ENCODE measurements around the gene MYO16.

Gene MYO16

GRCh38 chr13:108682714-108683113, 53.3 kb downstream of the MYO16 start:
- H3K4me1 Mint-ChIP-seq: no peaks in the 10 kb centered on the region
- H3K4me3 Mint-ChIP-seq: no peak overlapping the region
- DNase-seq (ENCODE audit: low spot score in 2 of 2) (no peak), ATAC-seq (no peak)
- H3K9me3 Mint-ChIP-seq: peaks cover 2% of the 10 kb centered on the region
- H3K36me3 Mint-ChIP-seq: no peaks in the 10 kb centered on the region
- H3K27ac Mint-ChIP-seq: no peak overlapping the region

DNA sequence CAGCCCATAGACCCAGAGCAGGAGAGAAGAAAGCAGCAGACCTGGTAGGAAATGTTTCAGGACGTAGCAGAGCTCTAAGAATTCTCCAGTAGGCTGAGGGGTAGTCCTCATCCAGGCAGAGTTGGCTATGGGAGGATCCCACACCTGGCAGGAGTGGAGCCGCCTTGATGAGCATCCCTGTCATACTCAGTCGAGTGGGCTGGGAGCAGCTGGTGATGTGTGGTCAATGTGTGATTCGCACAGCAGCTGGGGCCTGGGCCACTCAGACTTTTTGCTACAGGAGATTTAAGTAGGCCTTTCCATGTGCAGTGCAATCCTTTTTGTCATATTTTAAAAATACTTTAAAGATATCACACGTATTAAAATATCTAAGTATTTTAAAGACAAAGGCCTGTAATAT, 56.6 kb downstream of the MYO16 start:
- peaks cover 2% of the 10 kb centered on the region for H3K9me3 Mint-ChIP-seq
- ATAC-seq (peak; percentile 11), DNase-seq (ENCODE audit: low spot score in 2 of 2) (no peak)
- H3K27ac Mint-ChIP-seq: no peak overlapping the region
- H3K36me3 Mint-ChIP-seq: no peaks in the 10 kb centered on the region
- no peak overlapping the region for H3K4me3 Mint-ChIP-seq
- H3K4me1 Mint-ChIP-seq: no peaks in the 10 kb centered on the region

GRCh38 chr13:108690726-108691125, 61.3 kb downstream of the MYO16 start:
- H3K4me3 Mint-ChIP-seq: no peak overlapping the region
- ATAC-seq (no peak), DNase-seq (ENCODE audit: low spot score in 2 of 2) (no peak)
- no peaks in the 10 kb centered on the region for H3K36me3 Mint-ChIP-seq
- no peak overlapping the region for H3K27ac Mint-ChIP-seq
- peaks cover 2% of the 10 kb centered on the region for H3K9me3 Mint-ChIP-seq
- H3K4me1 Mint-ChIP-seq: no peaks in the 10 kb centered on the region

GRCh38 chr13:108700422-108701170, 71.2 kb downstream of the MYO16 start:
- no peaks in the 10 kb centered on the region for H3K36me3 Mint-ChIP-seq
- DNase-seq (ENCODE audit: low spot score in 2 of 2): no peak
- H3K4me3 Mint-ChIP-seq: no peak overlapping the region
- ATAC-seq: no peak
- H3K9me3 Mint-ChIP-seq: peaks cover 15% of the 10 kb centered on the region
- H3K27ac Mint-ChIP-seq: no peak overlapping the region
- H3K4me1 Mint-ChIP-seq: no peaks in the 10 kb centered on the region

GRCh38 chr13:108702171-108702570, 72.8 kb downstream of the MYO16 start:
- no peaks in the 10 kb centered on the region for H3K4me1 Mint-ChIP-seq
- no peak for ATAC-seq
- peaks cover 15% of the 10 kb centered on the region for H3K9me3 Mint-ChIP-seq

GRCh38 chr13:108705031-108705430, 75.6 kb downstream of the MYO16 start:
- Mint-ChIP-seq H3K4me3 (no peak overlapping the region), H3K27ac (no peak overlapping the region), H3K4me1 (no peaks in the 10 kb centered on the region), H3K36me3 (no peaks in the 10 kb centered on the region), H3K9me3 (peaks cover 13% of the 10 kb centered on the region)
- no peak for ATAC-seq
- no peak for DNase-seq (ENCODE audit: low spot score in 2 of 2)

More at GRCh38 chr13:108702171-108702570, 72.8 kb downstream of the MYO16 start:
- H3K27ac Mint-ChIP-seq: no peak overlapping the region
- no peaks in the 10 kb centered on the region for H3K36me3 Mint-ChIP-seq
- no peak overlapping the region for H3K4me3 Mint-ChIP-seq
- no peak for DNase-seq (ENCODE audit: low spot score in 2 of 2)

GRCh38 chr13:108707584-108707983, 78.2 kb downstream of the MYO16 start:
- no peaks in the 10 kb centered on the region for H3K36me3 Mint-ChIP-seq
- DNase-seq (ENCODE audit: low spot score in 2 of 2) (no peak), ATAC-seq (no peak)
- H3K4me3 Mint-ChIP-seq: no peak overlapping the region
- H3K27ac Mint-ChIP-seq: no peak overlapping the region
- peaks cover 3% of the 10 kb centered on the region for H3K9me3 Mint-ChIP-seq
- H3K4me1 Mint-ChIP-seq: no peaks in the 10 kb centered on the region

DNA sequence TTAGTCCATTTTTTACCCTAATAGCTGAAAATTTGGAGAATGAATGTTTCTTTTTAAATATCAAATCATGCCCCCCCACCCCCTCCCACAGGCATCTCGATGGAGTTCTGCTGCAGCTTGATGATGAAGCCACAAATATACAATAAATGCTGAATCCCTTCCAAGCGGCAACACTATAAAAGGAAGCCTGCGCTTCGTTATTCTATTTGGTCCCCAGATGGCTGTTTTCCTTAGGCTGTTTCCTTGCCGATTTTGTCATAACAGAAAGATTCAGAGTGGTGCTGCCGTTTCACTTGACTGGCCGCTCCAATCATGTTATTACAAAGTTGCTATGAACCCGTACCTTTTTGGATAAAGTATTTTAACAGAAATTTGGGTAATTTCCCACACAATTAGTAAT, 79.5 kb downstream of the MYO16 start:
- no peak overlapping the region for H3K27ac Mint-ChIP-seq
- H3K4me3 Mint-ChIP-seq: no peak overlapping the region
- no peaks in the 10 kb centered on the region for H3K36me3 Mint-ChIP-seq
- H3K9me3 Mint-ChIP-seq: peaks cover 3% of the 10 kb centered on the region
- no peaks in the 10 kb centered on the region for H3K4me1 Mint-ChIP-seq
- no peak for DNase-seq (ENCODE audit: low spot score in 2 of 2)
- no peak for ATAC-seq

GRCh38 chr13:108711386-108711785, 82.0 kb downstream of the MYO16 start:
- Mint-ChIP-seq H3K4me1 (no peaks in the 10 kb centered on the region), H3K4me3 (no peak overlapping the region), H3K27ac (no peak overlapping the region), H3K36me3 (no peaks in the 10 kb centered on the region), H3K9me3 (peaks cover 6% of the 10 kb centered on the region)
- ATAC-seq (no peak), DNase-seq (ENCODE audit: low spot score in 2 of 2) (no peak)

GRCh38 chr13:108725471-108725870, 96.1 kb downstream of the MYO16 start:
- DNase-seq (ENCODE audit: low spot score in 2 of 2) (no peak), ATAC-seq (no peak)
- Mint-ChIP-seq H3K4me3 (no peak overlapping the region), H3K4me1 (no peaks in the 10 kb centered on the region), H3K36me3 (no peaks in the 10 kb centered on the region), H3K27ac (no peak overlapping the region), H3K9me3 (no peaks in the 10 kb centered on the region)

DNA sequence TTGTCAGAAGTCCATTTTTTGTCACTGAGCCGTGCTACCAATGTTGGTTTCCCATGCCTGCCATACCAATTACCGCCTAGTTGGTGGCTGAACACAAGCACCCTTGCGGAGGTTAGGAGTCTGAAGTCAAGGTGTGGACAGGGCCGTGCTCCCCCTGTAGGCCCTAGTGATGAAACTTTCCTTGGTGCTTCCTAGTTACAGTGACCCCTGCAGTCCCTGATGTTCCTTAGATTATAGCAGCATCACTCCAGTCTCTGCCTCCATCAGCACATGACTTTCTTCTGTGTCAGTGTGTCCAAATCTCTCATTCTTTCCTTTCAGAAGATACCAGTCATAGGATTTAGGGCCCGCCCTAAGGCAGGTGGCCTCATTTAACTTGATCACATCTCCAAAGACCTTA, 99.0 kb downstream of the MYO16 start:
- ATAC-seq (no peak), DNase-seq (ENCODE audit: low spot score in 2 of 2) (no peak)
- no peaks in the 10 kb centered on the region for H3K4me1 Mint-ChIP-seq
- peaks cover 3% of the 10 kb centered on the region for H3K9me3 Mint-ChIP-seq
- H3K36me3 Mint-ChIP-seq: no peaks in the 10 kb centered on the region
- H3K4me3 Mint-ChIP-seq: no peak overlapping the region
- H3K27ac Mint-ChIP-seq: no peak overlapping the region

- Mint-ChIP-seq H3K4me3 (no peak overlapping the region), H3K27ac (no peak overlapping the region), H3K4me1 (no peaks in the 10 kb centered on the region), H3K36me3 (no peaks in the 10 kb centered on the region), H3K9me3 (peaks cover 9% of the 10 kb centered on the region)
- ATAC-seq (no peak), DNase-seq (ENCODE audit: low spot score in 2 of 2) (no peak)
Measured at GRCh38 chr13:108733022-108733560, 103.7 kb downstream of the MYO16 start.

- peaks cover 10% of the 10 kb centered on the region for H3K9me3 Mint-ChIP-seq
- no peak overlapping the region for H3K4me3 Mint-ChIP-seq
- no peak for DNase-seq (ENCODE audit: low spot score in 2 of 2)
- no peak for ATAC-seq
- no peaks in the 10 kb centered on the region for H3K4me1 Mint-ChIP-seq
- H3K36me3 Mint-ChIP-seq: no peaks in the 10 kb centered on the region
- H3K27ac Mint-ChIP-seq: no peak overlapping the region
Measured at GRCh38 chr13:108734676-108735075, 105.3 kb downstream of the MYO16 start.

- peaks cover 10% of the 10 kb centered on the region for H3K9me3 Mint-ChIP-seq
- ATAC-seq (no peak), DNase-seq (ENCODE audit: low spot score in 2 of 2) (no peak)
- H3K27ac Mint-ChIP-seq: no peak overlapping the region
- no peaks in the 10 kb centered on the region for H3K36me3 Mint-ChIP-seq
- no peaks in the 10 kb centered on the region for H3K4me1 Mint-ChIP-seq
- H3K4me3 Mint-ChIP-seq: no peak overlapping the region
Measured at GRCh38 chr13:108741930-108742329, 112.5 kb downstream of the MYO16 start.

- ATAC-seq: no peak
- no peaks in the 10 kb centered on the region for H3K4me1 Mint-ChIP-seq
- H3K9me3 Mint-ChIP-seq: peaks cover 9% of the 10 kb centered on the region
- H3K4me3 Mint-ChIP-seq: no peak overlapping the region
- no peak for DNase-seq (ENCODE audit: low spot score in 2 of 2)
- no peaks in the 10 kb centered on the region for H3K36me3 Mint-ChIP-seq
- H3K27ac Mint-ChIP-seq: no peak overlapping the region
Measured at GRCh38 chr13:108742701-108743451, 113.5 kb downstream of the MYO16 start.

DNA sequence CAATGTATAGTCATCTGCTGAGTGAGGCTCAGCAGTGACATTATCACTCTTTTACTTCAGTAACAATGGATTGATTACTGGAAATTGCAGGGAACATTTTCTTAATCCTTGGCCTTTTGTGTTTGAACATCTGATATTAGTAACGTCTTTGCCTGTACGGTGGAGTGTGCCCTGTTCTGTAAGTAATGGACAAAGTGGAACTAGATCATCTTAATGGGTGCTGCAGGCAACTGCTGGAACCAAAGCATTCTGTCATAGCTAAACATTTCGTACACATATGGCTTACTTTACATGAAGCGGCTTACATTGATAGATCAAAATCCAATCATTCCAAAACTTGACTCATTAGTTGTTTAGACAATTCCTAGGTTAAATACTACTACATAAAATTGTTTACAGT, 114.1 kb downstream of the MYO16 start:
- Mint-ChIP-seq H3K4me1 (no peaks in the 10 kb centered on the region), H3K9me3 (peaks cover 7% of the 10 kb centered on the region), H3K4me3 (no peak overlapping the region), H3K27ac (no peak overlapping the region), H3K36me3 (no peaks in the 10 kb centered on the region)
- no peak for DNase-seq (ENCODE audit: low spot score in 2 of 2)
- no peak for ATAC-seq

Data from stimulated activated effector memory CD8-positive, alpha-beta T cell treated with anti-CD3 and anti-CD28 coated beads, Interleukin-12 subunit alpha, Interleukin-12 subunit beta, amount 100 ng/mL, for 72 hours (primary cell).